Gastrocnemius medialis (tissue), 4 donors: ENCODE results near the gene ABCB8.
"Not testable (repeated sequence)": the region's sequence is repeated elsewhere in the genome, so short reads cannot be mapped to it uniquely, and the experiment has no call there.

Experiments used
- CTCF ChIP-seq, 5 experiments: fragments of 450-650 bp in 3 of 5; fragments of 200-600 bp in 2 of 5; sonication (generic) in 2 of 5; IDR thresholded peaks in 4 of 5; conservative IDR thresholded peaks in 1 of 5; 1 replicate in 4 of 5; 2 replicates in 1 of 5; pipeline ENCODE4 v1.5.1; 2016 to 2019; ENCODE audit warnings: antibody characterized with exemption in 5 of 5, mild to moderate bottlenecking in 3 of 5, moderate library complexity in 3 of 5
- POLR2A ChIP-seq, 2 donors: fragments of 450-650 bp; IDR thresholded peaks; one replicate each; pipeline ENCODE4 v1.6.1; 2017; ENCODE audit warnings: antibody characterized with exemption in 2 of 2, mild to moderate bottlenecking in 2 of 2, moderate library complexity in 2 of 2

DNA sequence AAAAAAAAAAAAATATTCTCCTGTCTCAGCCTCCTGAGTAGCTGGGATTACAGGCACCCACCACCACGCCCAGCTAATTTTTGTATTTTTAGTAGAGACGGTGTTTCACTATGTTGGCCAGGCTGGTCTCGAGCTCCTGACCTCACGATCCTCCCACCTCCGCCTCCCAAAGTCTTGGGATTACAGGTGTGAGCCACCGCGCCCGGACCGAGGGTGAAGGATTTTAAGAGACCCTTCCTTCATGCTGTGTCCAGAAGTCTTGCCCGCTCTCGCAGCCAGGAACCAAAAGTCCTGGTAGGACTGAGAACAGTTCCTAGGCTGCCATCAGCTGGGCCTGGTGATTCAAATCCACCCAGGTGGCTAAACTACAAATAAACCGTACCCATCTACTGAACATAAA lies 16.6 kb upstream of the ABCB8 start:
- TF ChIP-seq CTCF (IDR thresholded peaks at IDR 0.05 in 4 of 5, conservative IDR thresholded peaks at IDR 0.05 in 1 of 5); POLR2A (IDR thresholded peaks at IDR 0.05): not testable (repeated sequence)
